GM12878 (cell line): Measurements from ENCODE around the gene MAP1LC3B. TPM values are rescaled to one million over a fixed set of nuclear protein-coding genes. Genes with fewer than 3 reads are reported as not detected.

Experiments
- ATAC-seq: fragments of 200-7000 bp; cut with Tn5 transposase; 3 replicates; pipeline ENCODE4 v1.9.1; 2020; ENCODE audit warnings: mild to moderate bottlenecking, moderate library complexity
- BruUV-seq: library from RNA; stranded (reverse); fragments of 400-500 nt; replicated peaks from 2 replicates; lab custom pipeline; 2021; lab: Mats Ljungman, UMichigan
- CTCF ChIA-PET: fragments of 300-600 bp; sonication (Branson Sonifier 250); formaldehyde crosslinking; extraction: SDS; loops from one replicate; lab custom pipeline; 2021; ENCODE audit warnings: inconsistent platforms; lab: Yijun Ruan, JAX
- POLR2A ChIA-PET: fragments of 350-600 bp; formaldehyde crosslinking; extraction: SDS; loops from one replicate; lab custom pipeline; 2021; ENCODE audit warnings: inconsistent platforms; lab: Charles Lee
- RAD21 ChIA-PET: fragments of 300-600 bp; sonication (Branson Sonifier 250); formaldehyde crosslinking; loops from one replicate; lab custom pipeline; 2023; ENCODE audit warnings: antibody characterized with exemption; ENCODE audit not compliant: unreplicated experiment; lab: Charles Lee
- SMC1A ChIA-PET: fragments of 300-600 bp; sonication (Branson Sonifier 250); formaldehyde crosslinking; loops from one replicate; lab custom pipeline; 2023; ENCODE audit not compliant: unreplicated experiment, uncharacterized antibody; lab: Charles Lee
- DNase-seq: peaks from one replicate; pipeline ENCODE4 v3.0.0-alpha.2; 2011; ENCODE audit warnings: low read depth, low spot score
- FAIRE-seq: peaks from 3 replicates; lab custom pipeline; 2011; peaks lifted over from hg19 to GRCh38; lab: Jason Lieb, UNC
- H2AFZ ChIP-seq: 2 replicates; pipeline ENCODE4 v1.6.0; 2011; ENCODE audit warnings: low read depth, low read length, control low read depth; ENCODE audit not compliant: control insufficient read depth
- H3K27ac ChIP-seq: 2 replicates; pipeline ENCODE4 v1.5.1; 2011; ENCODE audit warnings: control low read depth; ENCODE audit not compliant: control insufficient read depth, insufficient read depth
- H3K27me3 ChIP-seq, 2 experiments: replicated peaks in 1 of 2; 2 replicates each; pipeline versions ENCODE4 v1.6.0 to v1.6.1; 2011; ENCODE audit warnings: low read length in 1 of 2; ENCODE audit not compliant: control insufficient read depth in 2 of 2, insufficient read depth in 2 of 2
- H3K36me3 ChIP-seq, 2 experiments: 2 replicates each; pipeline ENCODE4 v1.5.1; 2011; ENCODE audit warnings: low read length in 1 of 2; ENCODE audit not compliant: control insufficient read depth in 2 of 2, insufficient read depth in 2 of 2
- H3K4me1 ChIP-seq: 2 replicates; pipeline ENCODE4 v1.6.1; 2011; ENCODE audit warnings: mild to moderate bottlenecking, low read length, moderate library complexity, mixed read lengths; ENCODE audit not compliant: control insufficient read depth, insufficient read depth
- H3K4me2 ChIP-seq: 2 replicates; pipeline ENCODE4 v1.6.0; 2011; ENCODE audit warnings: control low read depth; ENCODE audit not compliant: control insufficient read depth, insufficient read depth
- H3K4me3 ChIP-seq: fragments of 200-600 bp; sonication (generic); 2 replicates; pipeline ENCODE4 v1.5.1; 2016
- H3K79me2 ChIP-seq: 2 replicates; pipeline ENCODE4 v1.6.0; 2011; ENCODE audit warnings: low read length; ENCODE audit not compliant: control insufficient read depth, insufficient read depth
- H3K9ac ChIP-seq: 2 replicates; pipeline ENCODE4 v1.8.0; 2011; ENCODE audit warnings: low read length, control low read depth, mixed read lengths; ENCODE audit not compliant: control insufficient read depth, insufficient read depth
- H3K9me3 ChIP-seq: replicated peaks from 3 replicates; pipeline ENCODE4 v1.5.1; 2011; ENCODE audit warnings: mild to moderate bottlenecking, low read length; ENCODE audit not compliant: control insufficient read depth, insufficient read depth
- H4K20me1 ChIP-seq: 2 replicates; pipeline ENCODE4 v1.6.0; 2011; ENCODE audit not compliant: control insufficient read depth, insufficient read depth
- ASH2L ChIP-seq: fragments of 300-600, 200-600 bp; sonication (generic); IDR thresholded peaks from 2 replicates; pipeline ENCODE4 v1.6.1; 2017; ENCODE audit warnings: low read depth, mild to moderate bottlenecking, borderline replicate concordance
- BACH1 ChIP-seq: fragments of 450-650 bp; IDR thresholded peaks from 2 replicates; pipeline ENCODE4 v1.6.1; 2017; ENCODE audit warnings: mild to moderate bottlenecking, borderline replicate concordance
- BCL3 ChIP-seq: IDR thresholded peaks from 2 replicates; pipeline ENCODE4 v1.6.1; 2011; ENCODE audit warnings: borderline replicate concordance, low read depth, mild to moderate bottlenecking, moderate library complexity, low read length; ENCODE audit not compliant: insufficient read depth, poor library complexity, severe bottlenecking
- MLLT1 ChIP-seq: fragments of 450-650 bp; IDR thresholded peaks from 2 replicates; pipeline ENCODE4 v1.6.1; 2016; ENCODE audit warnings: mild to moderate bottlenecking
- POLR2A ChIP-seq: IDR thresholded peaks from 2 replicates; pipeline ENCODE4 v1.6.1; 2011; ENCODE audit warnings: low read depth, mild to moderate bottlenecking, low read length
- TCF7 ChIP-seq: IDR thresholded peaks from 2 replicates; pipeline ENCODE4 v1.6.1; 2014; ENCODE audit warnings: antibody characterized with exemption, borderline replicate concordance
- WGBS: methylation state at CpG from one replicate; pipeline ENCODE4 v1.1.6; 2016; ENCODE audit warnings: low lambda C conversion rate; ENCODE audit not compliant: insufficient replicate concordance, insufficient coverage; ENCODE audit errors: missing lambda C conversion rate; 5-methylcytosine and 5-hydroxymethylcytosine counted together
- in situ Hi-C: fragments of 300-500 bp; cut with MboI; formaldehyde crosslinking; loops from 9 replicates; pipeline ENCODE4 v1.14.3; 2018; ENCODE audit warnings: mixed read lengths
- intact Hi-C: fragments of 100-400 bp; cut with micrococcal nuclease; formaldehyde crosslinking; loops from one replicate; pipeline ENCODE4 v1.14.2; 2022; ENCODE audit not compliant: unreplicated experiment
- polyA plus RNA-seq, 11 experiments: library from polyadenylated mRNA; depleted of rRNA in 4 of 11; unstranded in 6 of 11; stranded (reverse) in 5 of 11; fragments of >200 nt; fragmentation: Nextera tagmentation in 4 of 11; fragmentation: Illumina TruSeq in 1 of 11; extraction: Ambion mirVana in 4 of 11; extraction: Trizol in 1 of 11; gene quantifications; 1 replicate in 1 of 11; 2 replicates in 10 of 11; pipeline versions ENCODE4 v1.2.1 to v1.2.3, GENCODE V29; 2011 to 2016; ENCODE audit warnings: inconsistent platforms in 2 of 11, missing spikeins in 2 of 11, low read depth in 1 of 11
- total RNA-seq, 4 experiments: library from RNA; depleted of rRNA in 3 of 4; stranded (reverse); fragments of >200 nt in 3 of 4; fragmentation: Illumina TruSeq in 1 of 4; extraction: Trizol in 1 of 4; gene quantifications; 2 replicates each; pipeline versions ENCODE4 v1.2.1 to v1.2.3, GENCODE V29; 2013 to 2021

The MAP1LC3B gene
- total and polyA plus RNA-seq, 10 of the 15 experiments (the other 5 are each of a cell fraction or from before 2014, with no cell fraction given), result 6.1 to 42.8 (median 13.7) TPM

DNA sequence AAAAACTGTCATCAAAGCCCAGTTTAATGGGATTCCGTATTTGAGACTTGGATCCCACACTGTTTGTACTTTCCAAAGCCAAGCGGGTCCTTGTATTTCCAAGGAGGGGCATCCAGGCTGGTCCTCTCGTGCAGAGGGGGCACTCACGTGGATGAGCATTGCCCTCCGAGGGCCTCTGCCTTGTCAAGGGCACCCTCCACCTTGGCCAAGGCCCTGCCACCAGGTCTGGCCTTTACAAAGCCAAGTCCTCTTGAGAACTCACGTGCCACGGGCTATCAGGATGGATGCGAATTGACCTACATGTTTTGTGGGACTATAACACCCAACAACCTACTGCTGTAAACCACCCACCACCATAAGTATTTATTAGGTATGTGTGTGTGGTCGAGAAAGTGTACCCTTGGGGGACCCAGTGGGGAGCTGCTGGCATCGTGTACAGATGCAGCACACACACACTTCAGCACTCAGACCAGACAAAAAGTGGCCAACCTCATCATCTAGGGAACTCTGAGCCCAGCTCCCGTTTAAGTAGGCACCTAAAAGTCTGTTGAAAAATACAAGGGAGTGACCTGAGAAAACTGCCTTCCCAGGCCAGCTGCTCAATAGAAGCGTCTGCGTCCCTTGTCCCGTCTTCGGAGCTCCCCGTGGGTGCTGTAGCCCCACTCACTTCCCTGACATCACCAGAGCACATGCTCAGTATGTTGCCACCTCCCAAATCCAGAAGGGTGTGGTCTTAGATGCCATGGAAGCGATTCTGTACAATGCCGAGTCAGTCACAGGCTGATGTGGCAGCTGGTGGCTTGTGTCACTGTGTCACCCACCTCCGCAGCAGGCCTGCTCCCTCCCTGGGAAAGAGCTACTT, 12.9 kb downstream of the MAP1LC3B start:
- Histone ChIP-seq H3K27me3 (peaks cover 0 to 3% of the 10 kb centered on the region in 2 experiments; a peak in 2 of 4 replicates), H4K20me1 (no peaks in the 10 kb centered on the region; the same call in none of the 2 replicates), H3K27ac (no peak overlapping the region), H3K9me3 (no peaks in the 10 kb centered on the region; the same call in 2 of the 3 replicates), H3K4me3 (no peak overlapping the region), H3K36me3 (peaks cover 0 to 12% of the 10 kb centered on the region in 2 experiments; a peak in 1 of 4 replicates), H3K4me1 (peaks cover 11% of the 10 kb centered on the region), H3K79me2 (no peaks in the 10 kb centered on the region), H3K9ac (no peak overlapping the region), H2AFZ (no peak overlapping the region), H3K4me2 (no peak overlapping the region)
- ATAC-seq (no peak), DNase-seq (no peak), FAIRE-seq (no peak)
- RAD21 ChIA-PET, result no interaction called here
- POLR2A ChIA-PET, result no interaction called here
- SMC1A ChIA-PET, result no interaction called here
- 91% methylated on average over 19 of the region's 19 CpGs for WGBS
- intact Hi-C loops (no loop called here), in situ Hi-C loops (no loop called here)
- CTCF ChIA-PET, result interaction anchor here (1.1 kb wide), 1 partner anchor 11 kb away, joined by 5 read pairs; no protein-coding TSS in a partner anchor
- BruUV-seq, result no TSS peak
- peak; percentile 46; the same call in 1 of the 2 replicates for TF ChIP-seq POLR2A
- no peak for TF ChIP-seq MLLT1
- TF ChIP-seq ASH2L, result no peak
- TF ChIP-seq BACH1, result no peak
- no peak for TF ChIP-seq TCF7
- TF ChIP-seq BCL3, result no peak
- TF ChIP-seq, all 136 proteins: peak for 1
